ENCODE data around the gene COA6. TPM values are rescaled to one million over a fixed set of nuclear protein-coding genes. Genes with fewer than 3 reads are reported as not detected.

COA6 gene
- total and polyA plus RNA-seq, 2 of the 8 experiments (the other 6 are each of a cell fraction or from before 2014, with no cell fraction given), result 22.9 to 44.9 TPM

DNA sequence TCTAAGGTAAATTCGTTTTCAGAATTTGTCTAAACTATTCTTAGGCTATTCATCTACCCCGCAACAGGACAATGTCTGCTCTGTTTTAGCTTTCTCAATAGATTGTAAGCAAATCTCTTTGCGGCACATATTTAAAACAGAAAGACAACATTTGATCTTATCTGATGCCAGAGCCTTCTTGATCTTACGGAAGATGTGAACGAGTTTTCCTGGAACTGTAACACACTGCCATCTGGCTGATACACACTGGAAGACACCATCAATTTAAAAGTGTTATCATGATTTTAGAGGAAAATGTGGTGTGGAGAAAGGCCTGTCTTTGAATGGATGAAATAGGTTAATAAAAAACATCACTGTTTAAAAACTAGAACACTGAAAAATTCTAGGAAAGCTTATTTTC lies 36.1 kb downstream of the COA6 start:
- Histone ChIP-seq H4K5ac (ENCODE audit: insufficient read length, low read depth, low read length) (no peak overlapping the region), H4K8ac (ENCODE audit: extremely low read depth, insufficient read depth, low read length) (no peak overlapping the region), H3K4me3 (ENCODE audit: extremely low read depth in 1 of 4, insufficient read depth in 2 of 4, low read depth in 3 of 4, low read length in 4 of 4) (no peak overlapping the region), H3K36me3 (ENCODE audit: control insufficient read depth in 2 of 4, insufficient read depth in 4 of 4, low read length in 3 of 4) (no peaks in the 10 kb centered on the region; a peak in 3 of 8 replicates), H4K20me1 (replicated peaks in 1 of 2; ENCODE audit: control insufficient read depth in 1 of 2, insufficient read depth in 2 of 2, low read length in 2 of 2) (no peaks in the 10 kb centered on the region), H2AFZ (ENCODE audit: low read length) (no peak overlapping the region), H2BK12ac (ENCODE audit: low read depth, low read length) (no peak overlapping the region), H3K4me1 (replicated peaks in 1 of 4; ENCODE audit: control insufficient read depth in 3 of 4, insufficient read depth in 4 of 4, low read length in 3 of 4) (no peaks in the 10 kb centered on the region), H3K79me2 (ENCODE audit: control insufficient read depth in 1 of 2, insufficient read depth in 2 of 2, low read length in 2 of 2) (no peaks in the 10 kb centered on the region), H2BK5ac (ENCODE audit: low read depth, low read length) (no peak overlapping the region), H4K91ac (replicated peaks; ENCODE audit: insufficient read length, low read length) (no peak overlapping the region), H3K27me3 (replicated peaks in 1 of 4; ENCODE audit: control insufficient read depth in 3 of 4, extremely low read depth in 1 of 4, insufficient read depth in 3 of 4, low read length in 3 of 4) (no peaks in the 10 kb centered on the region), H3K27ac (ENCODE audit: low read depth, low read length) (no peak overlapping the region), H2AK5ac (ENCODE audit: low read depth, low read length) (no peak overlapping the region), H3K9me3 (ENCODE audit: insufficient read depth in 2 of 2, low read depth in 1 of 2, low read length in 1 of 2) (no peaks in the 10 kb centered on the region), H3K9ac (replicated peaks in 1 of 4; ENCODE audit: extremely low read depth in 1 of 4, low read depth in 3 of 4, low read length in 3 of 4) (no peak overlapping the region), H2BK20ac (ENCODE audit: low read length) (no peak overlapping the region), H3K79me1 (ENCODE audit: low read depth, low read length) (no peaks in the 10 kb centered on the region), H3K18ac (ENCODE audit: extremely low read depth, low read length) (no peak overlapping the region), H2BK15ac (ENCODE audit: low read length) (no peak overlapping the region), H3K4me2 (ENCODE audit: insufficient read depth in 1 of 2, low read depth in 2 of 2, low read length in 2 of 2) (no peak overlapping the region), H2BK120ac (replicated peaks; ENCODE audit: low read depth, low read length) (no peak overlapping the region), H3K23me2 (ENCODE audit: low read depth, low read length) (no peaks in the 10 kb centered on the region), H3K56ac (replicated peaks; ENCODE audit: insufficient read length, low read depth, low read length) (no peak overlapping the region), H3K4ac (replicated peaks; ENCODE audit: insufficient read length, low read depth, low read length) (no peak overlapping the region), H3K14ac (ENCODE audit: insufficient read length) (no peak overlapping the region), H3K23ac (ENCODE audit: insufficient read length) (no peak overlapping the region)
- ChIA-PET CTCF (ENCODE audit: partially characterized antibody) (interaction anchor here (0.7 to 1.8 kb wide), 3 partner anchors 13 to 286 kb away, joined by 3 to 4 read pairs (median 3); no protein-coding TSS in a partner anchor), POLR2A (ENCODE audit: partially characterized antibody) (no interaction called here)
- 96% methylated on average over 5 of the region's 5 CpGs; no CpG with 5 or more reads in 1 of the 2 experiments for WGBS, 2 experiments (ENCODE audit: extremely low coverage in 1 of 2, insufficient coverage in 1 of 2, insufficient read length in 1 of 2, insufficient replicate concordance in 2 of 2, low coverage in 1 of 2, low lambda C conversion rate in 2 of 2, missing lambda C conversion rate in 1 of 2)
- FAIRE-seq, result no peak
- DNase-seq (ENCODE audit: low read depth in 1 of 2, low spot score in 2 of 2), result no peak
- peak in 1 of 2 experiments; percentile 21; a peak in 1 of 4 replicates for TF ChIP-seq RAD21 (IDR thresholded peaks at IDR 0.05 in 1 of 2, conservative IDR thresholded peaks at IDR 0.05 in 1 of 2; ENCODE audit: low read depth in 2 of 2, low read length in 2 of 2)
- no peak for TF ChIP-seq BACH1 (IDR thresholded peaks at IDR 0.05; ENCODE audit: low read length)

All from H1 (cell line).